Nephron (organoid): ENCODE data around the gene ADAMTS14.
A peak's percentile ranks its signal among the peaks of the same experiment; 100 is the strongest.

Experiments
- H3K27ac Mint-ChIP-seq, 3 experiments: 2 replicates each; pipeline ENCODE4 v1.8.0; 2020; ENCODE audit warnings: mixed read lengths in 3 of 3, mild to moderate bottlenecking in 2 of 3, moderate library complexity in 1 of 3
- H3K27me3 Mint-ChIP-seq: 2 replicates; pipeline ENCODE4 v1.8.0; 2021; ENCODE audit warnings: low read depth, mild to moderate bottlenecking, moderate library complexity, mixed read lengths
- H3K36me3 Mint-ChIP-seq: 2 replicates; pipeline ENCODE4 v1.8.0; 2020; ENCODE audit warnings: low read depth, mixed read lengths
- H3K4me1 Mint-ChIP-seq: 2 replicates; pipeline ENCODE4 v1.8.0; 2020; ENCODE audit warnings: mixed read lengths
- H3K4me3 Mint-ChIP-seq, 3 experiments: 2 replicates each; pipeline ENCODE4 v1.8.0; 2020; ENCODE audit warnings: mild to moderate bottlenecking in 3 of 3, mixed read lengths in 3 of 3, moderate library complexity in 2 of 3
- H3K9me3 Mint-ChIP-seq: 2 replicates; pipeline ENCODE4 v1.8.0; 2020; ENCODE audit warnings: mixed read lengths
- CTCF ChIP-seq, 3 experiments: fragments of 200-600 bp; sonication (generic); IDR thresholded peaks; one replicate each; pipeline ENCODE4 v1.5.0; 2021; ENCODE audit warnings: antibody characterized with exemption in 3 of 3; ENCODE audit not compliant: unreplicated experiment in 3 of 3

The ADAMTS14 gene

GRCh38 chr10:70723771-70724170 lies 51.5 kb downstream of the ADAMTS14 start:
- Mint-ChIP-seq H3K27ac (no peak overlapping the region), H3K4me3 (no peak overlapping the region), H3K9me3 (no peaks in the 10 kb centered on the region), H3K27me3 (peaks cover 3% of the 10 kb centered on the region), H3K4me1 (no peaks in the 10 kb centered on the region), H3K36me3 (no peaks in the 10 kb centered on the region)
- TF ChIP-seq CTCF (IDR thresholded peaks at IDR 0.05; ENCODE audit: unreplicated experiment in 3 of 3), result no peak

GRCh38 chr10:70726909-70727495 lies 54.7 kb downstream of the ADAMTS14 start:
- Mint-ChIP-seq H3K9me3 (no peaks in the 10 kb centered on the region), H3K4me3 (no peak overlapping the region), H3K36me3 (no peaks in the 10 kb centered on the region), H3K27ac (no peak overlapping the region), H3K4me1 (peaks cover 12% of the 10 kb centered on the region), H3K27me3 (peaks cover 8% of the 10 kb centered on the region)
- TF ChIP-seq CTCF (IDR thresholded peaks at IDR 0.05; ENCODE audit: unreplicated experiment in 3 of 3), result no peak

GRCh38 chr10:70728328-70728727 lies 56.0 kb downstream of the ADAMTS14 start:
- TF ChIP-seq CTCF (IDR thresholded peaks at IDR 0.05; ENCODE audit: unreplicated experiment in 3 of 3), result no peak
- H3K4me1 Mint-ChIP-seq, result peaks cover 19% of the 10 kb centered on the region
- no peaks in the 10 kb centered on the region for H3K36me3 Mint-ChIP-seq
- no peaks in the 10 kb centered on the region for H3K9me3 Mint-ChIP-seq
- H3K4me3 Mint-ChIP-seq, result no peak overlapping the region
- no peak overlapping the region for H3K27ac Mint-ChIP-seq
- H3K27me3 Mint-ChIP-seq, result peaks cover 15% of the 10 kb centered on the region

GRCh38 chr10:70729763-70730357 lies 57.6 kb downstream of the ADAMTS14 start:
- peaks cover 19% of the 10 kb centered on the region for H3K4me1 Mint-ChIP-seq

GRCh38 chr10:70730955-70731354 lies 58.6 kb downstream of the ADAMTS14 start:
- Mint-ChIP-seq H3K9me3 (no peaks in the 10 kb centered on the region), H3K4me1 (peaks cover 22% of the 10 kb centered on the region), H3K27ac (peak overlapping the region in 1 of 3 experiments; percentile 52), H3K4me3 (no peak overlapping the region), H3K27me3 (peaks cover 15% of the 10 kb centered on the region), H3K36me3 (no peaks in the 10 kb centered on the region)
- no peak for TF ChIP-seq CTCF (IDR thresholded peaks at IDR 0.05; ENCODE audit: unreplicated experiment in 3 of 3)

More at GRCh38 chr10:70729763-70730357, 57.6 kb downstream of the ADAMTS14 start:
- Mint-ChIP-seq H3K9me3 (no peaks in the 10 kb centered on the region), H3K36me3 (no peaks in the 10 kb centered on the region), H3K27me3 (peaks cover 15% of the 10 kb centered on the region), H3K4me3 (no peak overlapping the region), H3K27ac (no peak overlapping the region)
- TF ChIP-seq CTCF (IDR thresholded peaks at IDR 0.05; ENCODE audit: unreplicated experiment in 3 of 3), result no peak

- H3K9me3 Mint-ChIP-seq, result no peaks in the 10 kb centered on the region
- H3K27me3 Mint-ChIP-seq, result peaks cover 15% of the 10 kb centered on the region
- no peak for TF ChIP-seq CTCF (IDR thresholded peaks at IDR 0.05; ENCODE audit: unreplicated experiment in 3 of 3)
Measured at GRCh38 chr10:70732569-70732968, 60.3 kb downstream of the ADAMTS14 start.

More at GRCh38 chr10:70732569-70732968, 60.3 kb downstream of the ADAMTS14 start:
- no peak overlapping the region for H3K4me3 Mint-ChIP-seq
- H3K4me1 Mint-ChIP-seq, result peaks cover 24% of the 10 kb centered on the region
- no peak overlapping the region for H3K27ac Mint-ChIP-seq
- H3K36me3 Mint-ChIP-seq, result no peaks in the 10 kb centered on the region
